ENCODE results near the gene ZNF687. TPM values are rescaled to one million over a fixed set of nuclear protein-coding genes. Genes with fewer than 3 reads are reported as not detected.

The ZNF687 gene
- total RNA-seq, 1 donor, result 15.9 TPM

DNA sequence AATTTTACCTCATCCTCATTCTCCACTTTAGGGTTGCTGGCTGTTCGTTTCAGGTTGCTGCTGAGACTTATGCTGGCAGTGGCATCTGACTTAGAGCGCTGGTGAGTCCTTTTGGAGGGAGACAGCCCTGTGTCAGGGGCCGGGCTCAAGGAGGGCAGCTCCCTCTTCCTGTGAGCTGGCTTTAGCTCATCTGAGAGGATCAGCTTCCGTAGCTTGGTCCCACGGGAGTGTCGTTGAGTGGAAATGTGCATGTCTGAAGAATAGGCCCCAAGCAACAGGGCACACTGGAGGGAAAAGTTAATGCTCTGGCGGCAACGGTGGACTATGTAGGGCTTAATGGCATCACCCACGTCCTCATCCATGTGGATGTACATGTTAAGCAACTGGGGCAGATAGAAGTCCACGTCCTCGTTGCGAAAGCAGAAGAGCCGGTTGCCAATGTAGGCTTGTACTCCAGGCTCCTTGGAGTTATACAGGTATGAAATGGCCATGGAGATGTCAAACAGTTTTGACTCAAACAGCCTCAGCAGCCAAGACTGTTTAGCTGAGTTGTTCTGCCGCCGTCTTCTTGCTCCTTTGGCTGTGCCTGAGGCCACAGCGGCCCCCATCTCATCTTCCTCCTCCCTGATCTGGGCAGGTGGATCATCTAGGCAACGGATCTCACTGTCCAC is 33.6 kb downstream of the ZNF687 start:
- DNase-seq (ENCODE audit: insufficient read length, low spot score, missing footprints), result peak; percentile 37
- Histone ChIP-seq H3K36me3 (ENCODE audit: insufficient read depth, low read length) (peaks cover 45% of the 10 kb centered on the region), H3K9me3 (ENCODE audit: low read depth, low read length) (no peaks in the 10 kb centered on the region), H3K79me2 (ENCODE audit: insufficient read depth, low read length) (peaks cover 47% of the 10 kb centered on the region), H2AFZ (ENCODE audit: low read length) (no peak overlapping the region), H3K4me1 (ENCODE audit: insufficient read depth, low read length) (peaks cover 39% of the 10 kb centered on the region), H3K27ac (ENCODE audit: low read depth, low read length) (no peak overlapping the region), H3K27me3 (ENCODE audit: insufficient read depth, low read length) (no peaks in the 10 kb centered on the region), H3K4me3 (ENCODE audit: insufficient read depth, low read length) (no peak overlapping the region), H4K20me1 (ENCODE audit: insufficient read depth, low read length) (peaks cover 55% of the 10 kb centered on the region), H3K4me2 (ENCODE audit: insufficient read depth, low read length) (no peak overlapping the region)
- TF ChIP-seq, protein P1, sequence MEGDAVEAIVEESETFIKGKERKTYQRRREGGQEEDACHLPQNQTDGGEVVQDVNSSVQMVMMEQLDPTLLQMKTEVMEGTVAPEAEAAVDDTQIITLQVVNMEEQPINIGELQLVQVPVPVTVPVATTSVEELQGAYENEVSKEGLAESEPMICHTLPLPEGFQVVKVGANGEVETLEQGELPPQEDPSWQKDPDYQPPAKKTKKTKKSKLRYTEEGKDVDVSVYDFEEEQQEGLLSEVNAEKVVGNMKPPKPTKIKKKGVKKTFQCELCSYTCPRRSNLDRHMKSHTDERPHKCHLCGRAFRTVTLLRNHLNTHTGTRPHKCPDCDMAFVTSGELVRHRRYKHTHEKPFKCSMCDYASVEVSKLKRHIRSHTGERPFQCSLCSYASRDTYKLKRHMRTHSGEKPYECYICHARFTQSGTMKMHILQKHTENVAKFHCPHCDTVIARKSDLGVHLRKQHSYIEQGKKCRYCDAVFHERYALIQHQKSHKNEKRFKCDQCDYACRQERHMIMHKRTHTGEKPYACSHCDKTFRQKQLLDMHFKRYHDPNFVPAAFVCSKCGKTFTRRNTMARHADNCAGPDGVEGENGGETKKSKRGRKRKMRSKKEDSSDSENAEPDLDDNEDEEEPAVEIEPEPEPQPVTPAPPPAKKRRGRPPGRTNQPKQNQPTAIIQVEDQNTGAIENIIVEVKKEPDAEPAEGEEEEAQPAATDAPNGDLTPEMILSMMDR (IDR thresholded peaks at IDR 0.05; ENCODE audit: extremely low read depth, low read depth, low read length), result no peak

DNA sequence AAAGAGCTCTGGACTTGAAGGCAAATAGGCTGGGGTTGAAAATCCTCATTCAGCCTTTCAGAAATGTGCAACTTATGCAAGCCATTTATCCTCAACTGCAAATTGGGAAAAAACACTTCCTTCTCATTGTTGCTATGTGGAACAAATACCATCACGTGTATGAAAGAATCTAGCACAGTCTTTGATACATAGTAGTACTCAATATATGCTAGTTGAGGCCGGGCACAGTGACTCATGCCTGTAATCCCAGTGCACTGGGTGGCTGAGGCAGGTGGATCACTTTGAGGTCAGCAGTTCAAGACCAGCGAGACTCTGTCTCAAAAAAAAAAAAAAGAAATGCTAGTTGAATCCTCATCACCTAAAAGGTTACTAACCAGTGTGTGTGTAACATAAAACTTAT is 36.9 kb downstream of the ZNF687 start:
- TF ChIP-seq, protein P1 (IDR thresholded peaks at IDR 0.05; ENCODE audit: extremely low read depth, low read depth, low read length), result no peak
- Histone ChIP-seq H3K79me2 (ENCODE audit: insufficient read depth, low read length) (peaks cover 59% of the 10 kb centered on the region), H3K4me1 (ENCODE audit: insufficient read depth, low read length) (peaks cover 8% of the 10 kb centered on the region), H2AFZ (ENCODE audit: low read length) (no peak overlapping the region), H3K4me3 (ENCODE audit: insufficient read depth, low read length) (no peak overlapping the region), H3K36me3 (ENCODE audit: insufficient read depth, low read length) (peaks cover 63% of the 10 kb centered on the region), H3K9me3 (ENCODE audit: low read depth, low read length) (no peaks in the 10 kb centered on the region), H3K27me3 (ENCODE audit: insufficient read depth, low read length) (no peaks in the 10 kb centered on the region), H3K27ac (ENCODE audit: low read depth, low read length) (no peak overlapping the region), H4K20me1 (ENCODE audit: insufficient read depth, low read length) (peaks cover 32% of the 10 kb centered on the region), H3K4me2 (ENCODE audit: insufficient read depth, low read length) (no peak overlapping the region)
- no peak for DNase-seq (ENCODE audit: insufficient read length, low spot score, missing footprints)

DNA sequence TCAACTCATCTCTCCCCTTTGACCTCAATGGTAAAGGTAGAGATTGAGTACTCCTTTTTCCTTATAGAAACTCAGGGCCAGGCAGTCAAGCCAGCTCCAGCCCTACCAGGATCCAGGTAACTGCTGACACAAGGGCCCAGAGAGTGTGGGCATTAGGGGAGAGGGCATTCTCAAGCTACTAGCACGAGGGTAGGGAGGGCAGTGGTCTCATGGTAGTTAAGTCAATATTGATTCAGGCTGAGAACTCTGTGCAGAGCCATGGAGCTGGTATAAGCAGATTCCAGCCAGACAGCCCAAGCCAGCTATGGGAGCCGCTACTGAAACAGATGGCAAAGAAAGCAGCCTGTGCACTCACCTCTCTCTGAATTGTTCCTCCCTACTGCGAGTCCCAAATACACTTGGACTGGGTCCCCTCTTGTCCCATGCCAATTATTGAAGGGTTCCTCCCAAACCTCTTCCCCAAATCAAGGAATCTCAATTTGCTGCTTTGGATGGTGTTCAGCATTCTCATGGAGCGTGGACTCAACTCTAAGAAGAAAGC is 42.4 kb downstream of the ZNF687 start:
- no peak overlapping the region for H3K27ac ChIP-seq (ENCODE audit: low read depth, low read length)
- peak; percentile 52 for DNase-seq (ENCODE audit: insufficient read length, low spot score, missing footprints)
- no peak overlapping the region for H3K4me2 ChIP-seq (ENCODE audit: insufficient read depth, low read length)
- no peaks in the 10 kb centered on the region for H3K9me3 ChIP-seq (ENCODE audit: low read depth, low read length)
- H3K27me3 ChIP-seq (ENCODE audit: insufficient read depth, low read length), result no peaks in the 10 kb centered on the region
- H3K4me1 ChIP-seq (ENCODE audit: insufficient read depth, low read length), result peaks cover 22% of the 10 kb centered on the region
- H3K79me2 ChIP-seq (ENCODE audit: insufficient read depth, low read length), result peaks cover 66% of the 10 kb centered on the region
- peaks cover 31% of the 10 kb centered on the region for H4K20me1 ChIP-seq (ENCODE audit: insufficient read depth, low read length)
- TF ChIP-seq, protein P1 (IDR thresholded peaks at IDR 0.05; ENCODE audit: extremely low read depth, low read depth, low read length), result no peak
- no peak overlapping the region for H2AFZ ChIP-seq (ENCODE audit: low read length)
- no peak overlapping the region for H3K4me3 ChIP-seq (ENCODE audit: insufficient read depth, low read length)
- H3K36me3 ChIP-seq (ENCODE audit: insufficient read depth, low read length), result peaks cover 45% of the 10 kb centered on the region

DNA sequence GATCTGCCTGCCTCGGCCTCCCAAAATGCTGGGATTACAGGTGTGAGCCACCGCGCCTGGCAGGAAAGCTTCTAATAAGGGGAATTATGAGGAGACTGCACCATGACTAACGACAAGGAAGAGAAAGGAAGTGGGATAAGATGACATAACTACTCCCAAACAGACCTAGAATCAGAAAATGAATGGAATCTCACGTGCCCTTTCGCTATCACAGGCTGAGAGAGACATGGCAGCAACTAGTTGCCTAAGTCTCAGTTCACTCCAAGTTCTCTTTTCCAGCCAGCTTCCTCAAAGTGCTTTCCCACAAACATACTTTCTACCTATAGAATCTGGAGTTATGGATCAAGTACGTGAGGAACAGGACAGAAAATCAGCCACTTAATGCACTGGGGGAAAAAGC is 43.1 kb downstream of the ZNF687 start:
- peaks cover 60% of the 10 kb centered on the region for H3K79me2 ChIP-seq (ENCODE audit: insufficient read depth, low read length)
- TF ChIP-seq, protein P1 (IDR thresholded peaks at IDR 0.05; ENCODE audit: extremely low read depth, low read depth, low read length), result no peak
- peak overlapping the region; percentile 93 for H3K27ac ChIP-seq (ENCODE audit: low read depth, low read length)
- H2AFZ ChIP-seq (ENCODE audit: low read length), result no peak overlapping the region
- peaks cover 28% of the 10 kb centered on the region for H4K20me1 ChIP-seq (ENCODE audit: insufficient read depth, low read length)
- H3K4me2 ChIP-seq (ENCODE audit: insufficient read depth, low read length), result peak overlapping the region; percentile 87
- peak overlapping the region; percentile 69 for H3K4me3 ChIP-seq (ENCODE audit: insufficient read depth, low read length)
- H3K27me3 ChIP-seq (ENCODE audit: insufficient read depth, low read length), result no peaks in the 10 kb centered on the region
- H3K36me3 ChIP-seq (ENCODE audit: insufficient read depth, low read length), result peaks cover 45% of the 10 kb centered on the region
- DNase-seq (ENCODE audit: insufficient read length, low spot score, missing footprints), result peak; percentile 36
- H3K9me3 ChIP-seq (ENCODE audit: low read depth, low read length), result no peaks in the 10 kb centered on the region
- peaks cover 22% of the 10 kb centered on the region for H3K4me1 ChIP-seq (ENCODE audit: insufficient read depth, low read length)

Measured in osteoblast (primary cell).